Measurements from ENCODE around the gene HTT. TPM values are rescaled to one million over a fixed set of nuclear protein-coding genes. Genes with fewer than 3 reads are reported as not detected.

Gene HTT
- total RNA-seq, 2 donors from 2014 or later, result 18.1 to 30.5 TPM

GRCh38 chr4:3292571-3293400 lies 218.3 kb downstream of the HTT start, which contains the start of gene RGS12:
Gene RGS12 (plus strand): TSS chr4:3293021. CDS start chr4:3316171, 23,150 bp downstream.
- Histone ChIP-seq H3K27me3 (no peaks in the 10 kb centered on the region), H3K27ac (peak within 1 kb of the TSS; percentile 95 to 98), H3K4me3 (peak within 1 kb of the TSS; percentile 76 to 85), H3K4me1 (peaks cover 0 to 32% of the 10 kb centered on the region in 2 donors), H3K9me3 (no peaks in the 10 kb centered on the region), H3K36me3 (no peaks in the 10 kb centered on the region)
- peak; percentile 96 for DNase-seq (ENCODE audit: low spot score)
- TF ChIP-seq CTCF (IDR thresholded peaks at IDR 0.05), result no peak

Other genes with a start within 250 kb of the HTT start
- 100 to 1,000 TPM; 171 to 196 TPM for gene ADD1, start 230.8 kb upstream of the HTT start, total RNA-seq
- 10 to 100 TPM; 12.2 to 14.2 TPM for gene NOP14, start 111.3 kb upstream of the HTT start, total RNA-seq
- gene GRK4, start 111.1 kb upstream of the HTT start, total RNA-seq, result 1 to 10 TPM; 7.0 to 8.2 TPM
- gene HTT-AS, start 143 bp upstream of the HTT start, total RNA-seq, result not detected
- not detected for gene MSANTD1, start 174.5 kb downstream of the HTT start, total RNA-seq
- gene RGS12, start 218.3 kb downstream of the HTT start, total RNA-seq, result 1 to 10 TPM; 7.0 to 9.9 TPM